GM12878 (cell line): ENCODE results near the gene USH1G. TPM values are rescaled to one million over a fixed set of nuclear protein-coding genes. Genes with fewer than 3 reads are reported as not detected.

Experiments
- CUX1 ChIP-seq: IDR thresholded peaks from 2 replicates; pipeline ENCODE4 v1.6.1; 2012; ENCODE audit warnings: improper control_type of control experiment, low read depth, low read length; ENCODE audit not compliant: insufficient replicate concordance
- ZBTB11 ChIP-seq: fragments of 450-650 bp; formaldehyde crosslinking; IDR thresholded peaks from 2 replicates; pipeline ENCODE4 v1.5.0; 2022; ENCODE audit warnings: mild to moderate bottlenecking, missing genetic modification characterization
- polyA plus RNA-seq, 11 experiments: library from polyadenylated mRNA; depleted of rRNA in 4 of 11; unstranded in 6 of 11; stranded (reverse) in 5 of 11; fragments of >200 nt; fragmentation: Nextera tagmentation in 4 of 11; fragmentation: Illumina TruSeq in 1 of 11; extraction: Ambion mirVana in 4 of 11; extraction: Trizol in 1 of 11; gene quantifications; 1 replicate in 1 of 11; 2 replicates in 10 of 11; pipeline versions ENCODE4 v1.2.1 to v1.2.3, GENCODE V29; 2011 to 2016; ENCODE audit warnings: inconsistent platforms in 2 of 11, missing spikeins in 2 of 11, low read depth in 1 of 11
- total RNA-seq, 4 experiments: library from RNA; depleted of rRNA in 3 of 4; stranded (reverse); fragments of >200 nt in 3 of 4; fragmentation: Illumina TruSeq in 1 of 4; extraction: Trizol in 1 of 4; gene quantifications; 2 replicates each; pipeline versions ENCODE4 v1.2.1 to v1.2.3, GENCODE V29; 2013 to 2021

Gene USH1G
- total and polyA plus RNA-seq, 10 of the 15 experiments (the other 5 are each of a cell fraction or from before 2014, with no cell fraction given) = 0.05 to 0.62 (median 0.09) TPM; not detected in 7

- TF ChIP-seq CUX1 (peak; percentile 33), ZBTB11 (CRISPR knock-in tag) (0 out of 2 replicates have a peak, but pooled peaks have one; percentile 20)
Measured at GRCh38 chr17:74873037-74873873, 49.8 kb downstream of the USH1G start (continued).
